B cell (primary cell): ENCODE data around the gene HJURP. TPM values are rescaled to one million over a fixed set of nuclear protein-coding genes. Genes with fewer than 3 reads are reported as not detected.

Source experiments
- ATAC-seq: fragments of 200-7000 bp; cut with Tn5 transposase; one replicate; pipeline ENCODE4 v1.10.0; 2021; ENCODE audit warnings: low read depth, mild to moderate bottlenecking, moderate number of reproducible peaks, moderate library complexity
- CTCF ChIA-PET: fragments of 350-600 bp; sonication (Branson Sonifier 250); formaldehyde crosslinking; loops from one replicate; lab custom pipeline; 2021; ENCODE audit warnings: antibody characterized with exemption, inconsistent platforms; lab: Charles Lee
- POLR2A ChIA-PET: fragments of 350-600 bp; sonication (Branson Sonifier 250); formaldehyde crosslinking; loops from one replicate; lab custom pipeline; 2021; ENCODE audit warnings: antibody characterized with exemption; lab: Charles Lee
- DNase-seq: peaks from one replicate; pipeline ENCODE4 v3.0.0; 2013
- H2AFZ ChIP-seq: 2 replicates; pipeline ENCODE4 v1.6.1; 2012; ENCODE audit warnings: mild to moderate bottlenecking, low read depth, low read length; ENCODE audit not compliant: insufficient read depth, poor library complexity, severe bottlenecking
- H3K27ac ChIP-seq, 2 donors: 1 replicate in 1 of 2; 2 replicates in 1 of 2; pipeline ENCODE4 v1.5.1; 2012 to 2013; ENCODE audit warnings: low read length in 2 of 2, mild to moderate bottlenecking in 2 of 2, moderate library complexity in 1 of 2
- H3K27me3 ChIP-seq, 4 experiments: fragments of 200-600 bp in 1 of 4; sonication (generic) in 1 of 4; replicated peaks in 1 of 4; 1 replicate in 2 of 4; 2 replicates in 2 of 4; pipeline versions ENCODE4 v1.6.1 to v1.7.0; 2013 to 2016; ENCODE audit warnings: low read length in 3 of 4, mild to moderate bottlenecking in 2 of 4, mixed read lengths in 1 of 4, moderate library complexity in 1 of 4; ENCODE audit not compliant: insufficient read depth in 4 of 4, control insufficient read depth in 3 of 4; ENCODE audit errors: control extremely low read depth in 1 of 4
- H3K36me3 ChIP-seq, 2 experiments: replicated peaks in 1 of 2; 1 replicate in 1 of 2; 2 replicates in 1 of 2; pipeline versions ENCODE4 v1.6.1 to v1.7.1; 2013; ENCODE audit warnings: low read length in 1 of 2; ENCODE audit not compliant: insufficient read depth in 2 of 2, control insufficient read depth in 1 of 2; ENCODE audit errors: control extremely low read depth in 1 of 2, extremely low read depth in 1 of 2
- H3K4me1 ChIP-seq, 2 donors: fragments of 200-600 bp in 1 of 2; sonication (generic) in 1 of 2; 1 replicate in 1 of 2; 2 replicates in 1 of 2; pipeline versions ENCODE4 v1.5.1 to v1.6.1; 2013 to 2017; ENCODE audit warnings: low read length in 2 of 2; ENCODE audit not compliant: control insufficient read depth in 2 of 2, insufficient read depth in 2 of 2
- H3K4me2 ChIP-seq: replicated peaks from 2 replicates; pipeline ENCODE3; 2012; ENCODE audit warnings: mild to moderate bottlenecking, low read depth, low read length; ENCODE audit not compliant: poor library complexity, severe bottlenecking
- H3K4me3 ChIP-seq, 5 experiments: fragments of 200-600 bp in 1 of 5; sonication (generic) in 1 of 5; 1 replicate in 3 of 5; 2 replicates in 2 of 5; pipeline versions ENCODE4 v1.5.1 to v1.7.0; 2011 to 2016; ENCODE audit warnings: low read length in 4 of 5, mild to moderate bottlenecking in 4 of 5, low read depth in 2 of 5, control low read depth in 1 of 5, moderate library complexity in 1 of 5; ENCODE audit not compliant: insufficient read depth in 1 of 5; ENCODE audit errors: control extremely low read depth in 1 of 5, extremely low read depth in 1 of 5
- H3K79me2 ChIP-seq: fragments of 200-600 bp; sonication (generic); one replicate; pipeline ENCODE4 v1.6.0; 2016; ENCODE audit warnings: low read length; ENCODE audit not compliant: control insufficient read depth, insufficient read depth
- H3K9ac ChIP-seq: fragments of 200-600 bp; sonication (generic); 2 replicates; pipeline ENCODE4 v1.6.1; 2017; ENCODE audit warnings: mild to moderate bottlenecking, low read length, moderate library complexity
- H3K9me3 ChIP-seq, 3 donors: one replicate each; pipeline versions ENCODE4 v1.6.1 to v1.7.1; 2013; ENCODE audit warnings: low read length in 2 of 3; ENCODE audit not compliant: control insufficient read depth in 2 of 3, insufficient read depth in 1 of 3; ENCODE audit errors: control extremely low read depth in 1 of 3
- H4K20me1 ChIP-seq: 2 replicates; pipeline ENCODE4 v1.6.0; 2012; ENCODE audit warnings: mild to moderate bottlenecking, low read length; ENCODE audit not compliant: insufficient read depth, control insufficient read depth, poor library complexity, severe bottlenecking
- H3K27ac Mint-ChIP-seq: one replicate; pipeline ENCODE4 v1.8.0; 2021; ENCODE audit warnings: mixed read lengths
- H3K27me3 Mint-ChIP-seq: one replicate; pipeline ENCODE4 v1.8.0; 2021; ENCODE audit warnings: mixed read lengths
- H3K4me1 Mint-ChIP-seq: one replicate; pipeline ENCODE4 v1.8.0; 2021; ENCODE audit warnings: mixed read lengths
- H3K4me3 Mint-ChIP-seq: one replicate; pipeline ENCODE4 v1.8.0; 2021; ENCODE audit warnings: mixed read lengths
- H3K9me3 Mint-ChIP-seq: one replicate; pipeline ENCODE4 v1.8.0; 2022; ENCODE audit warnings: mixed read lengths; ENCODE audit not compliant: insufficient read depth
- EZH2 ChIP-seq: IDR thresholded peaks from 2 replicates; pipeline ENCODE4 v1.6.1; 2012; ENCODE audit warnings: borderline replicate concordance, low read depth, mild to moderate bottlenecking, moderate library complexity, low read length; ENCODE audit not compliant: insufficient read depth, poor library complexity, severe bottlenecking
- WGBS: methylation state at CpG from one replicate; pipeline ENCODE4 v1.1.5; 2013; ENCODE audit warnings: missing lambda C conversion rate; ENCODE audit not compliant: insufficient coverage; 5-methylcytosine and 5-hydroxymethylcytosine counted together
- intact Hi-C: fragments of 100-400 bp; cut with micrococcal nuclease; formaldehyde crosslinking; loops from one replicate; pipeline ENCODE4 v1.10.0; 2022
- polyA plus RNA-seq: library from polyadenylated mRNA; depleted of rRNA; stranded (reverse); fragments of >200 nt; gene quantifications from 2 replicates; pipeline ENCODE4 v1.2.3, GENCODE V29; 2012
- total RNA-seq, 2 donors: library from RNA; stranded (reverse); fragments of 120-200 nt in 1 of 2; gene quantifications; 1 replicate in 1 of 2; 2 replicates in 1 of 2; pipeline versions ENCODE4 v1.2.3 to v1.2.4, GENCODE V29; 2013 to 2022
- TF ChIP-seq, protein P1 (sequence below): fragments of 200-600 bp; IDR thresholded peaks from one replicate; pipeline ENCODE4 v1.8.0; 2022; ENCODE audit warnings: antibody characterized with exemption, mild to moderate bottlenecking

Gene HJURP
- total and polyA plus RNA-seq, 2 donors (not counting 1 experiment from before 2014, with no cell fraction given) = 0.42 to 0.73 TPM

DNA sequence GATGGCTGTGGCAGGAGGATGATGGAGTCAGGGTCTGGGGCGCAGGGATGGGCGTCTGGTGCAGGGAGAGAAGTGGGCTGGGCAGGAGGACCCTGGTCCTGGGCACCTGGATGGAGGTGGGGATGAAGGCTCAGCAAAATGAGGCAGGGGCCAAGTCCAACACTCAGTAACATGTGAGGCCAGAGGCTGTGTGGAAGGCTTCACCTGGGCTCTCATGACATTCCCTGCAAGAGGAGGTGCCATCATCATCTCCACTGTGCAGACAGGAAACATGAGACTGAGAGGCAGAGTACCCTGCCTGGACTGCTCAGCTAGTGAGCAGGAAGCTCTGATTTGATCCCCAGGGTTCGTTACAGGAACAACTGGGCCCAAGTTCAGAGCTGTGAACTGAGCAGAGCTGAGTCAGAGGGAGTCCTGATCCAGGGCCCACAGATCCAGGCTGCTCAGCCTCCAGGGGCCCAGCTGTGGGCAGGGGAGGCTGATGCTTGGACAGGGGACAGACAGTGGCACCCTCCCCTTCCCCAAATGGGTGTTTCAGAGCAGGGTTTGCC is 36.9 kb downstream of the HJURP start:
- Histone ChIP-seq H3K9ac (no peak overlapping the region), H2AFZ (no peak overlapping the region), H4K20me1 (no peaks in the 10 kb centered on the region), H3K9me3 (peaks cover 0 to 6% (median 0%) of the 10 kb centered on the region in 3 donors), H3K4me2 (no peak overlapping the region), H3K27ac (no peak overlapping the region), H3K4me1 (no peaks in the 10 kb centered on the region), H3K36me3 (no peaks in the 10 kb centered on the region), H3K27me3 (peaks cover 0 to 5% (median 0%) of the 10 kb centered on the region in 4 experiments), H3K4me3 (no peak overlapping the region), H3K79me2 (no peaks in the 10 kb centered on the region)
- 81% methylated on average over 3 of the region's 3 CpGs for WGBS
- Mint-ChIP-seq H3K27me3 (peaks cover 13% of the 10 kb centered on the region), H3K27ac (no peak overlapping the region), H3K9me3 (no peaks in the 10 kb centered on the region), H3K4me3 (no peak overlapping the region), H3K4me1 (no peaks in the 10 kb centered on the region)
- intact Hi-C loops = no loop called here
- ATAC-seq = no peak
- ChIA-PET POLR2A (no interaction called here), CTCF (no interaction called here)
- no peak for DNase-seq
- TF ChIP-seq, protein P1, sequence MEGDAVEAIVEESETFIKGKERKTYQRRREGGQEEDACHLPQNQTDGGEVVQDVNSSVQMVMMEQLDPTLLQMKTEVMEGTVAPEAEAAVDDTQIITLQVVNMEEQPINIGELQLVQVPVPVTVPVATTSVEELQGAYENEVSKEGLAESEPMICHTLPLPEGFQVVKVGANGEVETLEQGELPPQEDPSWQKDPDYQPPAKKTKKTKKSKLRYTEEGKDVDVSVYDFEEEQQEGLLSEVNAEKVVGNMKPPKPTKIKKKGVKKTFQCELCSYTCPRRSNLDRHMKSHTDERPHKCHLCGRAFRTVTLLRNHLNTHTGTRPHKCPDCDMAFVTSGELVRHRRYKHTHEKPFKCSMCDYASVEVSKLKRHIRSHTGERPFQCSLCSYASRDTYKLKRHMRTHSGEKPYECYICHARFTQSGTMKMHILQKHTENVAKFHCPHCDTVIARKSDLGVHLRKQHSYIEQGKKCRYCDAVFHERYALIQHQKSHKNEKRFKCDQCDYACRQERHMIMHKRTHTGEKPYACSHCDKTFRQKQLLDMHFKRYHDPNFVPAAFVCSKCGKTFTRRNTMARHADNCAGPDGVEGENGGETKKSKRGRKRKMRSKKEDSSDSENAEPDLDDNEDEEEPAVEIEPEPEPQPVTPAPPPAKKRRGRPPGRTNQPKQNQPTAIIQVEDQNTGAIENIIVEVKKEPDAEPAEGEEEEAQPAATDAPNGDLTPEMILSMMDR = no peak
- TF ChIP-seq EZH2 = no peak

DNA sequence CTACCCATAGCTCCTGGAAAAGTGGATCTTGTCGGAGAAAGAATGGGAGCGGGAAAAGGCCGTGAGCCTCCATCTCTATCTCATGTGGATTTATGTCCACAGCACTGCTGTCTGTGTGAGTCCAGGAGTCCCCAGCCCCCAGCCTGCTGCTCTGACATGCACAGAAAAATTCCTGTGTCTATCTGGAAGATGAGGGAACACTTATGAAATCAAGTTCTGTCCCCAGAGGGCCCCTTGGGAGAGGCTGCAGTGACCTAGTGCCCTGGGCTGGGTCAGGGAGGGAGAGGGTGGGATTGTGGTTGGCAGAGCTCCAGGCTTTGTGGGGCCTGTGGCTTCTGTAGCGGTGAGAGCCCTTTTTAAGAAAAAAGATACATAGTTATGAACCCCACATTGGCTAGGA is 37.6 kb downstream of the HJURP start:
- Histone ChIP-seq H4K20me1 (no peaks in the 10 kb centered on the region), H3K79me2 (no peaks in the 10 kb centered on the region), H3K9me3 (peaks cover 0 to 6% (median 0%) of the 10 kb centered on the region in 3 donors), H3K27ac (no peak overlapping the region), H2AFZ (no peak overlapping the region), H3K27me3 (peaks cover 0 to 5% (median 0%) of the 10 kb centered on the region in 4 experiments), H3K4me1 (no peaks in the 10 kb centered on the region), H3K36me3 (no peaks in the 10 kb centered on the region), H3K4me3 (no peak overlapping the region), H3K9ac (no peak overlapping the region), H3K4me2 (no peak overlapping the region)
- H3K27me3 Mint-ChIP-seq = peaks cover 16% of the 10 kb centered on the region
- H3K4me1 Mint-ChIP-seq = no peaks in the 10 kb centered on the region
- ChIA-PET CTCF (interaction anchor here (0.6 kb wide), 1 partner anchor 691 kb away, joined by 3 read pairs; no protein-coding TSS in a partner anchor), POLR2A (no interaction called here)
- intact Hi-C loops = no loop called here
- 88% methylated on average over 3 of the region's 4 CpGs for WGBS
- no peak for DNase-seq
- TF ChIP-seq EZH2 = no peak
- TF ChIP-seq, protein P1 = no peak
- no peak overlapping the region for H3K4me3 Mint-ChIP-seq
- no peak overlapping the region for H3K27ac Mint-ChIP-seq
- H3K9me3 Mint-ChIP-seq = no peaks in the 10 kb centered on the region
- ATAC-seq = no peak
